Renal cortex interstitium (tissue), 11 donors: ENCODE data around the gene TANGO2. TPM values are rescaled to one million over a fixed set of nuclear protein-coding genes. Genes with fewer than 3 reads are reported as not detected.

ENCODE experiments used
- DNase-seq, 11 donors: peaks; one replicate each; pipeline ENCODE4 v3.0.0-alpha.2; 2013; ENCODE audit warnings: low read depth in 9 of 11, low spot score in 4 of 11; ENCODE audit errors: extremely low read depth in 1 of 11
- polyA plus RNA-seq, 3 donors: library from polyadenylated mRNA; unstranded; fragments of 120-200 nt; gene quantifications; one replicate each; pipeline ENCODE4 v1.2.1, GENCODE V29; 2013; ENCODE audit not compliant: insufficient read length in 3 of 3

Gene TANGO2
- polyA plus RNA-seq, 3 donors = 9.5 to 12.8 (median 11.4) TPM

GRCh38 chr22:20106205-20106848, 85.4 kb downstream of the TANGO2 start:
- DNase-seq = no peak

- DNase-seq = no peak
These were observed 85.9 kb downstream of the TANGO2 start for GRCh38 chr22:20106849-20107237.

- DNase-seq = no peak
These were observed 86.6 kb downstream of the TANGO2 start for GRCh38 chr22:20107471-20107901.

- DNase-seq = no peak
These were observed 87.2 kb downstream of the TANGO2 start for GRCh38 chr22:20107951-20108756.

- DNase-seq = no peak
These were observed 87.9 kb downstream of the TANGO2 start for GRCh38 chr22:20108757-20109230.

- no peak for DNase-seq
These were observed 88.8 kb downstream of the TANGO2 start for GRCh38 chr22:20109411-20110358.

- DNase-seq = no peak
These were observed 89.6 kb downstream of the TANGO2 start for GRCh38 chr22:20110359-20110985.

GRCh38 chr22:20111045-20111688, 90.3 kb downstream of the TANGO2 start:
- DNase-seq = peak in 1 of 11 donors; percentile 18

GRCh38 chr22:20111689-20112622, 91.0 kb downstream of the TANGO2 start:
- DNase-seq = no peak

- DNase-seq = no peak
These were observed 92.0 kb downstream of the TANGO2 start for GRCh38 chr22:20112623-20113511.

- no peak for DNase-seq
These were observed 92.8 kb downstream of the TANGO2 start for GRCh38 chr22:20113551-20114310.

- no peak for DNase-seq
These were observed 93.9 kb downstream of the TANGO2 start for GRCh38 chr22:20114506-20115475.

GRCh38 chr22:20115691-20116375, 94.9 kb downstream of the TANGO2 start, which contains the start of gene RANBP1:
Gene RANBP1, plus strand, starts transcription at chr22:20116104. Its CDS starts 81 bp downstream, at chr22:20116185.
- DNase-seq = no peak

- DNase-seq = no peak
These were observed 95.6 kb downstream of the TANGO2 start for GRCh38 chr22:20116376-20116950.
